ENCODE data around the gene RTL10. TPM values are rescaled to one million over a fixed set of nuclear protein-coding genes. Genes with fewer than 3 reads are reported as not detected.

The RTL10 gene
- total and polyA plus RNA-seq, 10 of the 15 experiments (the other 5 are each of a cell fraction or from before 2014, with no cell fraction given), result 5.3 to 18.1 (median 10.3) TPM

DNA sequence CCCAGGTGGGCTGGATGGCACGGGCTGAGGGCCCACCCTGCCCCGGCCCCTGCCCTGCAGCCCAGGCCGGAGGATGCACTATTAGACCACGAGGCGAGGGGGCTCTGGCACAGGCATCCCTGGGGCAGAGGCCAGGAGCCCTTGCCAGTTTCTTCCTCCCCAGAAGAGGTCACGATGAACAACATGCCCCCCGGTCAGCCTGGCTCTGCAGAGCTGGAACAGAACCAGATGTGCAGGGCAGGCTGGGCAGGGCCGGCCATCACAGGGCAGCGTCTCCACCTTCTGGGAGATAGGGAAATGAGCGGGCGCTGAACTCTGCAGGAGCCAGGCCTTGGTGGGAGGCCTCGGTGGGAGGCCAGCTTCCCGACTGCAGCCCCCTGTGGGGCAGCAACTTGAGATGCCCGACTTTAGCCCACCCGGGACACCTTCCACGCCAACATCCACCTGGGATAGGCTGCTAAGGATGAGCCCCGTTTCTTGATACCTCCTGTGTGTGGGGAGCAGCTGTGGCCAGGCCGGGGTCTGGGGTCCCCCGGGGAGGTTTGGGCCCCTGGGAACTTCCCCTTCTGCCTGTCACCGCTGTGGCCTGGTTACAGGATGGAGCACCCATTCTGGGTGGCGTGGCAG lies 21.8 kb upstream of the RTL10 start:
- Histone ChIP-seq H3K27ac (ENCODE audit: control insufficient read depth, insufficient read depth) (no peak overlapping the region), H3K79me2 (ENCODE audit: control insufficient read depth, insufficient read depth, low read length) (no peaks in the 10 kb centered on the region), H3K4me3 (no peak overlapping the region), H3K27me3 (replicated peaks in 1 of 2; ENCODE audit: control insufficient read depth in 2 of 2, insufficient read depth in 2 of 2, low read length in 1 of 2) (no peaks in the 10 kb centered on the region), H3K36me3 (ENCODE audit: control insufficient read depth in 2 of 2, insufficient read depth in 2 of 2, low read length in 1 of 2) (no peaks in the 10 kb centered on the region), H3K9me3 (replicated peaks; ENCODE audit: control insufficient read depth, insufficient read depth, low read length) (no peaks in the 10 kb centered on the region), H4K20me1 (ENCODE audit: control insufficient read depth, insufficient read depth) (no peaks in the 10 kb centered on the region), H3K9ac (ENCODE audit: control insufficient read depth, insufficient read depth, low read length) (no peak overlapping the region), H3K4me2 (ENCODE audit: control insufficient read depth, insufficient read depth) (no peak overlapping the region), H3K4me1 (ENCODE audit: control insufficient read depth, insufficient read depth, low read length) (no peaks in the 10 kb centered on the region), H2AFZ (ENCODE audit: control insufficient read depth, low read depth, low read length) (no peak overlapping the region)
- intact Hi-C loops (cut with micrococcal nuclease; ENCODE audit: unreplicated experiment), result no loop called here
- ATAC-seq (no peak), DNase-seq (ENCODE audit: low read depth, low spot score) (no peak), FAIRE-seq (no peak)
- TF ChIP-seq E4F1 (IDR thresholded peaks at IDR 0.05; ENCODE audit: borderline replicate concordance, partially characterized antibody), result no peak
- TF ChIP-seq IKZF1 (conservative IDR thresholded peaks at IDR 0.05), result no peak
- TF ChIP-seq KLF5 (IDR thresholded peaks at IDR 0.05; ENCODE audit: partially characterized antibody), result no peak
- TF ChIP-seq, protein P1, sequence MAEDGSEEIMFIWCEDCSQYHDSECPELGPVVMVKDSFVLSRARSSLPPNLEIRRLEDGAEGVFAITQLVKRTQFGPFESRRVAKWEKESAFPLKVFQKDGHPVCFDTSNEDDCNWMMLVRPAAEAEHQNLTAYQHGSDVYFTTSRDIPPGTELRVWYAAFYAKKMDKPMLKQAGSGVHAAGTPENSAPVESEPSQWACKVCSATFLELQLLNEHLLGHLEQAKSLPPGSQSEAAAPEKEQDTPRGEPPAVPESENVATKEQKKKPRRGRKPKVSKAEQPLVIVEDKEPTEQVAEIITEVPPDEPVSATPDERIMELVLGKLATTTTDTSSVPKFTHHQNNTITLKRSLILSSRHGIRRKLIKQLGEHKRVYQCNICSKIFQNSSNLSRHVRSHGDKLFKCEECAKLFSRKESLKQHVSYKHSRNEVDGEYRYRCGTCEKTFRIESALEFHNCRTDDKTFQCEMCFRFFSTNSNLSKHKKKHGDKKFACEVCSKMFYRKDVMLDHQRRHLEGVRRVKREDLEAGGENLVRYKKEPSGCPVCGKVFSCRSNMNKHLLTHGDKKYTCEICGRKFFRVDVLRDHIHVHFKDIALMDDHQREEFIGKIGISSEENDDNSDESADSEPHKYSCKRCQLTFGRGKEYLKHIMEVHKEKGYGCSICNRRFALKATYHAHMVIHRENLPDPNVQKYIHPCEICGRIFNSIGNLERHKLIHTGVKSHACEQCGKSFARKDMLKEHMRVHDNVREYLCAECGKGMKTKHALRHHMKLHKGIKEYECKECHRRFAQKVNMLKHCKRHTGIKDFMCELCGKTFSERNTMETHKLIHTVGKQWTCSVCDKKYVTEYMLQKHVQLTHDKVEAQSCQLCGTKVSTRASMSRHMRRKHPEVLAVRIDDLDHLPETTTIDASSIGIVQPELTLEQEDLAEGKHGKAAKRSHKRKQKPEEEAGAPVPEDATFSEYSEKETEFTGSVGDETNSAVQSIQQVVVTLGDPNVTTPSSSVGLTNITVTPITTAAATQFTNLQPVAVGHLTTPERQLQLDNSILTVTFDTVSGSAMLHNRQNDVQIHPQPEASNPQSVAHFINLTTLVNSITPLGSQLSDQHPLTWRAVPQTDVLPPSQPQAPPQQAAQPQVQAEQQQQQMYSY (CRISPR knock-in tag; IDR thresholded peaks at IDR 0.05), result no peak
- TF ChIP-seq RCOR1 (conservative IDR thresholded peaks at IDR 0.05; ENCODE audit: low read depth, low read length), result no peak
- TF ChIP-seq NFXL1 (IDR thresholded peaks at IDR 0.05; ENCODE audit: borderline replicate concordance), result no peak
- TF ChIP-seq RFX5 (IDR thresholded peaks at IDR 0.05; ENCODE audit: low read depth, low read length), result no peak
- no peak for TF ChIP-seq NR2C1 (IDR thresholded peaks at IDR 0.05)
- TF ChIP-seq TCF3 (IDR thresholded peaks at IDR 0.05; ENCODE audit: borderline replicate concordance, insufficient read depth, low read depth, low read length), result no peak
- no peak for TF ChIP-seq GABPA (IDR thresholded peaks at IDR 0.05; ENCODE audit: low read depth)
- TF ChIP-seq CBX3 (IDR thresholded peaks at IDR 0.05; ENCODE audit: borderline replicate concordance, low read depth), result no peak
- no peak for TF ChIP-seq IRF5 (IDR thresholded peaks at IDR 0.05; ENCODE audit: borderline replicate concordance)
- TF ChIP-seq RELB (IDR thresholded peaks at IDR 0.05; ENCODE audit: low read depth), result no peak
- no peak for TF ChIP-seq SUZ12 (IDR thresholded peaks at IDR 0.05; ENCODE audit: unreplicated experiment)
- TF ChIP-seq ZZZ3 (IDR thresholded peaks at IDR 0.05; ENCODE audit: control insufficient read depth, insufficient read length, low read depth), result no peak
- POLR2A ChIA-PET, result no interaction called here
- CTCF ChIA-PET, result no interaction called here
- SMC1A ChIA-PET (ENCODE audit: uncharacterized antibody, unreplicated experiment), result no interaction called here
- RAD21 ChIA-PET (ENCODE audit: unreplicated experiment), result no interaction called here
- 62% methylated on average over 19 of the region's 21 CpGs for WGBS (ENCODE audit: insufficient coverage, insufficient replicate concordance, low lambda C conversion rate, missing lambda C conversion rate)
- in situ Hi-C loops (cut with MboI), result no loop called here
- BruUV-seq (replicated peaks), result no TSS peak
